ENCODE measurements around the gene CENPP.

The CENPP gene

DNA sequence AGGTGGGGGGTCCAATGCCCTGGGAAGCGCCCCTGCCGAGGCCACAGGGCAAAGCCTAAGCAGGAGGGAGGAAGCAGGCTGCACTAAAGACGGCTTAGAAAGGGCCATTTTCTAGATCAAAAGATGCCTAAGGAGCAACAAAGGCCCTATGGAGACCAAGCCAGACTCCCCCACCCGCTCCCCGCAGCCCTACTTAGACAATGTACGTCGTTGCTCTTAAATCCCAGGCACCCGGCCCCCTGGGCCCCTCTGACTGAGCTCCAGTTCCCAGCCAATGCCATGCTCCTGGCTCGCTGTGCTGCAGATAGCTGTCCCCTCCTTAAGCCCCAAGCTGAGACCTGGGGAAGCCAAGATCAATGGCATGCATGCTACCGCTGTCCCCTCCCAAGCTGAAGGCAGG, 333.8 kb downstream of the CENPP start:
- no peak for DNase-seq (ENCODE audit: low read depth)

GRCh38 chr9:92660266-92660665, 334.5 kb downstream of the CENPP start:
- DNase-seq (ENCODE audit: low read depth) = no peak

DNA sequence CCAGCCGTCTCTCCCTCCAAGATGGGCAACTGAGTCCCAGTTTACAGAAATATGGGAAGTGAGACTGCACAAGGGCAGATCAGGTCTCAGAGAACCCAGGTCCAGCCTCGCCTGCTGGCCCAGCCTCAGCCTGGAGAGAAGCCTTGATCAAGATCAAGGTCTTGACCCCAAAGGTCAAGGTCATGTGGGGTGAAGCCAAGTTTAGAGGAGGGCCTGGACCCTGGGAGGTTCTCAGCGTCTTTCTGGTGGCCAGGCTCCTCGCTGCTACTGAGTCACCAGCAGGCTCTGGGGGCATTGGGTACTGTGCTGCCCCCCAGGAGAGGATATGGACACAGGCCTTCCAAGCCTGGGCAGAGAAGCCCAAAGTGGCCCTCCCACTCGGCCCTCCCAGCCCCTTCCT, 335.4 kb downstream of the CENPP start:
- DNase-seq (ENCODE audit: low read depth) = no peak

GRCh38 chr9:92661743-92662142, 336.0 kb downstream of the CENPP start:
- no peak for DNase-seq (ENCODE audit: low read depth)

DNA sequence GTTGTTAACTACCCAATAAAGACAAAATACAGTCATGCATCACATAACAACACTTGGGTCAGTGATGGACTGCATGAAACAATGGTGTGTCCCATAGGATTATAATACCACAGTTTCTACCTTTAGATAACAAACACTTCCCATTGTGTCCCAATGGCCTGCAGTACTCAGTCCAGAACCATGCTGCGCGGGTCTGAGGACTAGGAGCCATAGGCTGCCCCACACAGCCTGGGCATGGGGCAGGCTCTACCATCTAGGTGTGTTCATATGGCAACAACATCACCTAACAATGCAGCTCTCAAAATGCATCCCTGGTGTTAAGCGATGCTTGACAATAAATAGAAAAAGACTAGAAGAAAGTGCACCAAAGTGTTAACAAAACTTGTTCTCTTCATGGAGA, 337.4 kb downstream of the CENPP start:
- no peak for DNase-seq (ENCODE audit: low read depth)

DNA sequence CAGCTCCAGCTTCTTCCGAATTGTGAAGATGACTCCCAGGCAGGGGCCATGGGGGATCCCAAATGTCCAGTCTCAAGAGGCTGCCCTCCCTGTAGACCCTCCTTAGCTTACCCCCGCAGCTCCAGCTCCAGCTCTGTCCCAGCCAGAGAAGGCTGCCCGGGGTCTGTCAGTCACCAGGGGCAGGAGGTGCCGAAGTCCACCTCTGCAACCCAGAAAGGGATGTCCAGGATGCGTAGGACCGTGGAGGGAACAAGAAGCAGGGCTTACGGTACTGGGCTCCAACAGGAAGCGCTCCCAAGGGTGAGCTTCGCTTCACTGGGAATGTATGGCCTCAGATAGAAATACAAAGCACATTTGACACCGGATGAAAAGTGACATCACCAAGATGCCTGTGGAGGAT, 338.2 kb downstream of the CENPP start:
- no peak for DNase-seq (ENCODE audit: low read depth)

DNA sequence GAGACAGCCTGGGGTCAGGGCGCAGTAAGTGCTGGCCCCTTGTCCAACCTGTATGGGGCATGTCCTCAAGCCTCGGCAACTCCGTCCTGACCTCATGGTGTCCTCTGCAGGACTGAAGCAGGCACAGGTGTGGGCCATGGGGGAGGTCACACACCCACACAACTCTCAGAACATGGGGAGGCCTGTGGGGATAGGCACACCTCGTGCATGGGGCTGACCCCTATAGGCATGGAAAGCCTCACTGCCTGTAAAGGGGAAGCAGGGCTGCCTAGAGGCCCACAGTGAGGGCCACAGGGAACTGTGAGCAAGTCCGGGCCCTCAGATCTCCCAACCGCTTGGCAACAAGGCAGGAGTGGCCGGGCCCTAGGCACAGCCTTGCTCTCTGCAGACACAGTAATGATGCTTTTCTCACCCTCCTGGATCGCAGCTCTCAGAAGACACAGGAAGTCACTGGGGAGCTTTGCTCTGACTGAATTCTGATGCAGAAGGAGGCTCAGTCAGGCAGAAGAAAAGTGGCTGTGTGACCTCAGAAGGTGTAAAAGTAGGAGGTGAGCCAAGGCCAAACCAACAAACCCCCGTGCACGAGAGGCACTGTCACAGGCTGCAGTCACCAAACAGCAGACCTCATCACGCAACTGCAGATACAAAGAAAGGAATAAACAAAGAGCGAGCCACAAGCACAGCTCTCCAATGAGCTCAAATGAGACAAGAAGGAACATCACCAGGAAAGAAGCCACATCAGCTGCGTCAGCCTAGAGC, 338.8 kb downstream of the CENPP start:
- DNase-seq (ENCODE audit: low read depth) = no peak

- no peak for DNase-seq (ENCODE audit: low read depth)
Observed at GRCh38 chr9:92665836-92666235, 340.1 kb downstream of the CENPP start.

- DNase-seq (ENCODE audit: low read depth) = no peak
Observed at GRCh38 chr9:92666236-92666635, 340.5 kb downstream of the CENPP start.

DNA sequence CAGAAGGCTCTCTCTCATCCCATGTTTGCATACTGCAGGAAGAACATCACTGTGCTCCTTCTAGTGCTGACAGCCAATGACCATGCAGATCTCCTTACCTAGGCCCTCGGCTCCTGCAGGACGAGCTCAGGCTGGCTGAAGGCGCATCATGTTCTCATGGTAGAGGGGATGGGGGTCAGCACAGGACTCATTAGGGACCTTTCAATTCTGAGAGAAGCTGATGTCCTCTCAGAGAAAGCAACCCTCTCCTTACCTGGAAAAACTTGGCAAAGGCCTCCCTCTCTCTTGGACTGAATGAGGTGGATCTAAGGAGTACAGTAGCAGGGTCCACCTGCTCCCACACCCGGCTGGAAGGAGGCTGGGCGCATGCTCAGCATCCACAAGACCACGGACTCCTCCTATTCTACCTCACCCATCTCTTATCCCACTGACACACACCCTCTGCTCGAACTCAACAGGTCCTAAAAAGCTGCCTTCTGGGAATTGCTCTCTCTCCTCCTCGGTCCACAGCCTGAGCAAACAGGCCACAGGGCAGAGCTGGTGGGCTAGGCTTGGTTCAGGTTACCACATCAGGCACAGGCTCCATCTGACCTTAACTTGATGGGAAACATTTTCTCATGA, 341.3 kb downstream of the CENPP start:
- DNase-seq (ENCODE audit: low read depth) = no peak

DNA sequence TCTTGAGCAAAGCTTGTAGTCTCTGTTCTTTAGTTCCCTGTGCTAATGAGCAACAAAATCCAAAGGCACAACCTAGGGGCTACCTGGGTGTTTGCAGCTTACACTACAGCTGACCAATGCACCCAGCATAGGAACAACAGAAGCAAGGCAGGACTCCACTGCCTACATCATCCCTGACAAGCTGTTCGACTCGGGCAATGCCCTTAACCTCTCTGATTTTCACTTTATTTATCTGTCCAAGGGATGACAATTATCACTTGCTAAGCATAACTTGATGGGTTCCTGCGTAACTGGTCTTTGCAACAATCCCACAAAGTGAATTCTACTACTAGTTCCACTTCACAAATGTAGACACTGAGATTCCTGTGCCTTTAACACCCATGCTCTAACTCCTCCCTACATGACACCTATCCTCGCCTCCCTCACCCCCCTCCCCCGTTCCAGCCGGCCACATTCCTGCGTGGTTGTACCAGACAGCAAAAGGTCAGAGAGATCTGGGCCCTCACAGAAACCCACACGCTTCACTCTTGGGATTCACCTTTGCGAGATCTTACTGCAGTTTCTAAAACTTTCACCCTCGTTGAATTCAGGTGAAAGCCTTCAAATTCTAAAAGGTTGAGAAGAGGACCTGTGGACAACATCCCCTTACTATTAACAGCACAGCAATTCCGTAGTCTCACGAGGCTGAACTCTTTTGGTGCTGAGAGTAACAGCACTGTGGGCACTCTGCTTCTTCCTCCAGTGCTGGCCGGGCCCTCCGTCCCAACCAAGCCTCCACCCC, 343.2 kb downstream of the CENPP start:
- DNase-seq (ENCODE audit: low read depth) = no peak

- DNase-seq (ENCODE audit: low read depth) = no peak
Observed at GRCh38 chr9:92669527-92669889, 343.8 kb downstream of the CENPP start.
